ENCODE data around the gene MAP1LC3A.

MAP1LC3A gene

DNA sequence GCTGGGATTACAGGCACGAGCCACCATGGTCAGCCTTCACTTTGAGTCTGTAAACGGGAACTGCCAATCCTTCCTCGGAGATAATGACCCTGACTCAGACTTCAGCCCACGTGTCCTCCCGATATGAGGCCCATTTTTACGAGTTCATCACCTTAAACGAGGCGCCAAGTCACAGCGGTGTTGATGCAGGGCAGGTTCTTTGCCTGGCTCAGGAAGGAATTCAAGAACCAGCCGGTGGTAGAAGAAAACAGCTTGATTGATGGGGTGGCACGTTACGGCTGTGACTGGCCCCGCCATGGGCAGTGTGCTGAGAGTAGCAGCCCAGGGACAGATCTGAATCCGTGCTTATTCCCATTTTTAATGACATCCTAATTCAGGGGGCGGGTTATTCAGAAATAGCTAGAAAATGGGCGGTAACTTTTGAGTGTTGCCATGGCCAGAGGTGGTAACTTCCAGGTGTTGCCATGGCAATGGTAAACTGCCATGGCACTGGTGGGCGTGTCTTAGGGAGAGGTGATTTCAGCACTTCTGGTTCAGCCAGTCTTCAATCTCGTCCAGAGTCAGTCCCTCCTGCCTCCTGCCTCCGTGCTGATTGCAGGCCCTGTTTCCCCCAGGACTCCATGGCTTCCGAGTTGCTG is 9.1 kb upstream of the MAP1LC3A start:
- DNase-seq (ENCODE audit: low read depth), result no peak

DNA sequence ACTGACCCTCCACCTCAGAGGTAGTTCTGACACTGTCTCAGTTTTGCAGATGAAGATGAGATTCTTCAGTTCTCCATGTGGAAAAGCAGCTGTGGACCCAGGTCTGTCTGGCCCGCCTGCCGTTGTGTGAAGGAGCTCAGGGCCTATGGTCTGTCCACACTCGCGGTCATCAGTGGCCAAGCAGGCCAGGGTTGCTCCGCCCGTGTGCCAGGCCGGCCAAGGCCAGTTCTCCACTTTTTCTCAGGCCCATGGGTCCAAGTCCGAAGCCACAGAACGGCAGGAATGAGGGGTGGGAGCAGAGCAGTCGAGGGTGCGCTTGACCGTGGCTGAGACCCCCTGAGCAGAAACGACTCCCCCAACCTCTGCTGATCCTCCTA is 8.6 kb upstream of the MAP1LC3A start:
- DNase-seq (ENCODE audit: low read depth), result no peak

GRCh38 chr20:34552569-34552968 is 5.9 kb upstream of the MAP1LC3A start:
- no peak for DNase-seq (ENCODE audit: low read depth)

DNA sequence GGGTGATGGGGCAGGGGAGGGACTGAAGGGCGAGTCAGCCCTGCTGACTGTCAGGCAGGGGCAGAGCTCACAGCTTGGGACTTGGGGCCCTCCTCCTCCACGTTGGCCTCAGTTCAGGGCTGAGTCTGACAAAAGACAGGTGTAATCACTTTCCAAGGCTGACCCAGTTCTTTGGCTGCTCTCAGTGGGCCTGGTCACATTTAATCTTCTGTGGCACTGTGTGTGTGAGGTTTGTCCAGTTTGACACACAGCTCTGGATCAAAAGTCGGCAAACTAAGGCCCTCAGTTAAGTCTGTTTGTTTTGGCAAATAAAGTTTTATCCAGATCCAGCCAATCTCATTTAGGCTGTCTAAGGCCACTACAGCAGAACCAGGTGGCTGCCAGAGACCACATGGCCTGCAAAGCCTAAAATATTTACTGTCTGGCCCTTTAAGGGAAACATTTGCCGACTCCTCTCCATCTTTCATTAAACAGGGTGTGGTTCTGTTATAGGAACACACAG is 5.1 kb upstream of the MAP1LC3A start:
- DNase-seq (ENCODE audit: low read depth), result no peak

DNA sequence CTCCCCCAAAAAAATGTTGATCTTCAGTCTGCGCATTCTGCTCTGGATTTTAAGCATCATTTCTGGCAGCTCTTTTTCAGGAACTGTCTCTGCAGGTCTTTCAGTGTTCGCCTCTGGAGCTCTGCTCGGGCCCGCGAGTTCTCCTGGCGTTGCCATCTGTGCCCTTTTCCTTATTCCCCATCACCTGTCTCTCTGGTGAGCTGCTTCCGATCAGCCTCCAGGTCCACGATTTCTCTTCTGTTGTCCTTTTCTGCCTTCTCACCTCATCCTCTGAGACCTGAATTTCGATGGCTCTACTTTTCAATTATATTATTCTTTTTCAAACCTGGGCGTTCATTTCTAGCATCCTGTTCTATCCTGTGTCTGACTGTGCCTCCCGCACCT is 590 bp upstream of the MAP1LC3A start:
- no peak for DNase-seq (ENCODE audit: low read depth)

GRCh38 chr20:34559311-34560140 is 1.0 kb downstream of the MAP1LC3A start:
- DNase-seq (ENCODE audit: low read depth), result no peak

DNA sequence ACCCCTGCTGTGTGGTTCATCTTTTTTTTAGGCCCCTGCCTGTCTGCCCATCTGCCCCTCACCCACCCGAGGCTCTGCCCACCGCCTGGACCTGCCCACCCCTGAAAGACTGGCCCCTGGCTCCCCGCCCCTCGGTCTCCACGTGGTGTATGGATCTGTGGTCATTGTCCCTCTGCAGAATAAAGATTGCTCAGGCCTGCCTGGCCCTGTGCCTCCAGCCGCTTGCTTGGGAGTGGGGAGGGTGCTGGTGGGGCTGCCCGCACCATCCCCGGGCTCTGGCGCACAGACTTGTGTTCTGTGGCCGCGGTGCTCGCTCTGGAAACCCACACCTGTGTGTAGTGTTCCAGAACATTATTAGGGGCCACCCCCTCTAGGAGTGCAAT is 1.6 kb downstream of the MAP1LC3A start:
- no peak for DNase-seq (ENCODE audit: low read depth)

DNA sequence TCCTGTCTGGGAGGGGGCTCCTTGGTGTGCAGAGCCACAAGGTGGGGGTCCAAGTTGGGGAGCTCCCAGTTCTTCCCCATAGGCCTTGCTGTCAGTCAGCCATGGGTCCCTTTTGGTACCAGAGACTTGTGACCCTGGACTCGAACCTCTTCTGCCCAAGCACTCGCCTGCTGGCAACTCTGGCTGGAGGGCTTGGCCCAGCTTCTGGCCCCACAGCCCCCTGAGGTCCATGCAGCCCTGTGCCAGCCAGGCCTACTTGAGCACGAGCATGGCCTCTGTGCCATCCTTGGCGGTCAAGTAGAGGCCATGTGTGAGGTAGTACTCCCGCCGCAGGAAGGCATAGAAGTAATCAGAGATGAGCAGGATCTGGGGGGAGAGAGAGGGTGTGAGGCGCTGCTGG is 2.1 kb downstream of the MAP1LC3A start:
- no peak for DNase-seq (ENCODE audit: low read depth)

DNA sequence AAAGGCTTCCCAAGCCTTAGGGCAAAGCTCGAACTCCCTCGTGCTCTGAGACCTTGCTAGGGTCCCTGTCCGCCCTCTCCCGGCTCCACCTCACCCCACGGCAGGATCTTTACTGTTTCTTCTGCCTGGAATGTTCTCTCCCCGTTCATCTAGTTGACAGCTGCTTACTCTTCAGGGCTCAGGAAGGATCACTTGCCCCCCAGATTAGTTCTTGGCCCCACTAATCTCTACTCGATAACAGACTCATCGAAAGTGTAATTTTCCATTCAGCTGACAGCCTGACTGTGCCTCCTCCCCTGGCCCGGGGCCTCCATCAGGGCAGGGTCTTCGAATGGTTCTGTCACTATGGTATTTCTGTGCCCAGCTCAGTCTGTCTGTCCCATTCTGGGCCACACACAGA is 3.1 kb downstream of the MAP1LC3A start:
- no peak for DNase-seq (ENCODE audit: low read depth)

- DNase-seq (ENCODE audit: low read depth), result no peak
These were observed 4.1 kb downstream of the MAP1LC3A start for GRCh38 chr20:34562641-34563040.

GRCh38 chr20:34564833-34565232 is 6.3 kb downstream of the MAP1LC3A start:
- DNase-seq (ENCODE audit: low read depth), result no peak

GRCh38 chr20:34566978-34567891 is 8.7 kb downstream of the MAP1LC3A start:
- no peak for DNase-seq (ENCODE audit: low read depth)

GRCh38 chr20:34567892-34568865 is 9.7 kb downstream of the MAP1LC3A start:
- no peak for DNase-seq (ENCODE audit: low read depth)

DNA sequence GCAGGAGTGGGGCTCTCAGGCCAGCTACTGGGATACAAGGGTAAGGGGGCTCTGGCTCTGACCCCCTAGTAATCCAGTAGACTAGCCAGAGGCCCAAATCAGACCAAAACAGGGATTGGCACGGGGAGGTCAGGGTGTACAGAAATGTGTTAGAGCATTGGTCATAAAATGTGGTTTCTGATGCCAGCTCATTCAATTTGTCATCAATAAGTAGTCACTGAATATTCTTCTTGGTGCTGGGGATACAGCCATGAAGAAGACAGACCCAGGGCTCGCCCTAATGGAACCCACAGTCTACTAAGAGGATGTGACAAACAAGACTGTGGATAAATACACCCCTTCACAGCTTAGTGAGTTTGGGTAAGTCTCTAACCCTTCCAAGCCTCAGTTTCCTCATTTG is 11.1 kb downstream of the MAP1LC3A start:
- DNase-seq (ENCODE audit: low read depth), result no peak

- DNase-seq (ENCODE audit: low read depth), result no peak
These were observed 12.4 kb downstream of the MAP1LC3A start for GRCh38 chr20:34570859-34571306.

GRCh38 chr20:34571753-34572152 is 13.2 kb downstream of the MAP1LC3A start:
- DNase-seq (ENCODE audit: low read depth), result no peak

- DNase-seq (ENCODE audit: low read depth), result no peak
These were observed 15.2 kb downstream of the MAP1LC3A start for GRCh38 chr20:34573541-34574300.

- DNase-seq (ENCODE audit: low read depth), result no peak
These were observed 15.9 kb downstream of the MAP1LC3A start for GRCh38 chr20:34574426-34574825.

DNA sequence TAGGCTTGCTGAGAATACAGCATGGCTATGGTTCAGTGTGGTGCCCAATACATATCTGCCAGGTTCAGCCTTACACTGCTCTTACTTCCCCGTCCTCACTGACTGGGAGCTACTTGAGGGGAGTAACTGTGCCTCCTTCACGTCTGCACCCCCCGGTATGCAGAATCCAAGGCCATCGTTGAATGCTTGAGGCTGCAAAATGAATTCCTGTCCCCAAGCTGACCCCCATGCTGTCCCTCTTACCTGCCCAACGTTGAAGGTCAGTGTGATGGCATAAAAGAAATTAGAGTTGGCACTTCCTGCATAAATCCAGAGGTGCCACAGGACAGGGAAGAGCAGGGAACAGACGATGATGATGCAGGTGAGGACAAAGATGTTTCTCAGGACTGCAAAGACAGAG is 16.3 kb downstream of the MAP1LC3A start:
- no peak for DNase-seq (ENCODE audit: low read depth)

GRCh38 chr20:34575271-34575670 is 16.8 kb downstream of the MAP1LC3A start:
- DNase-seq (ENCODE audit: low read depth), result no peak

GRCh38 chr20:34575756-34576155 is 17.2 kb downstream of the MAP1LC3A start:
- no peak for DNase-seq (ENCODE audit: low read depth)
